Breast epithelium (tissue), 4 donors: ENCODE data around the gene IDS. TPM values are rescaled to one million over a fixed set of nuclear protein-coding genes. Genes with fewer than 3 reads are reported as not detected.
"Not testable (repeated sequence)": the region's sequence is repeated elsewhere in the genome, so short reads cannot be mapped to it uniquely, and the experiment has no call there.

ENCODE experiments used
- DNase-seq, 2 donors: peaks; one replicate each; pipeline ENCODE4 v3.0.0-alpha.2; 2019; ENCODE audit warnings: low spot score in 2 of 2
- H3K27ac ChIP-seq, 2 donors: fragments of 200-600 bp; sonication (generic) in 1 of 2; one replicate each; pipeline ENCODE4 v1.5.1; 2016 to 2019; ENCODE audit warnings: mild to moderate bottlenecking in 1 of 2
- H3K27me3 ChIP-seq, 2 donors: fragments of 200-600 bp; sonication (generic) in 1 of 2; one replicate each; pipeline versions ENCODE4 v1.5.1 to v1.6.0; 2017 to 2019; ENCODE audit warnings: control low read depth in 1 of 2, mild to moderate bottlenecking in 1 of 2
- H3K36me3 ChIP-seq: fragments of 200-600 bp; one replicate; pipeline ENCODE4 v1.5.1; 2019
- H3K4me1 ChIP-seq, 2 donors: fragments of 200-600 bp; sonication (generic); one replicate each; pipeline ENCODE4 v1.5.1; 2016 to 2019; ENCODE audit warnings: control low read depth in 1 of 2
- H3K4me3 ChIP-seq, 3 donors: fragments of 200-600 bp; sonication (generic); 1 replicate in 2 of 3; 2 replicates in 1 of 3; pipeline ENCODE4 v1.5.1; 2016 to 2019; ENCODE audit warnings: mild to moderate bottlenecking in 3 of 3, moderate library complexity in 2 of 3
- H3K9me3 ChIP-seq, 2 donors: fragments of 200-600 bp; sonication (generic) in 1 of 2; one replicate each; pipeline ENCODE4 v1.5.1; 2016 to 2019; ENCODE audit warnings: control low read depth in 1 of 2
- CTCF ChIP-seq, 3 donors: fragments of 450-650 bp; IDR thresholded peaks; one replicate each; pipeline ENCODE4 v1.5.1; 2016 to 2017; ENCODE audit warnings: antibody characterized with exemption in 3 of 3, mild to moderate bottlenecking in 3 of 3, moderate library complexity in 3 of 3
- POLR2A ChIP-seq: fragments of 450-650 bp; IDR thresholded peaks from one replicate; pipeline ENCODE4 v1.6.1; 2016; ENCODE audit warnings: antibody characterized with exemption, mild to moderate bottlenecking, moderate library complexity
- POLR2AphosphoS5 ChIP-seq, 3 donors: sonication (generic); formaldehyde crosslinking; IDR thresholded peaks; one replicate each; pipeline ENCODE4 v1.6.1; 2017; ENCODE audit warnings: antibody characterized with exemption in 3 of 3
- intact Hi-C: fragments of 100-400 bp; cut with DNase I; formaldehyde crosslinking; loops from one replicate; pipeline ENCODE4 v1.15.1; 2023; ENCODE audit warnings: low total_unique reads
- total RNA-seq, 3 donors: library from RNA; depleted of rRNA; stranded (reverse); fragments of >200 nt; gene quantifications; one replicate each; pipeline ENCODE4 v1.1.0, GENCODE V29; 2016

The IDS gene
- total RNA-seq, 3 donors from 2014 or later = 61.0 to 72.0 (median 61.8) TPM

- intact Hi-C loops, H3K27ac ChIP-seq, H3K36me3 ChIP-seq, H3K4me1 ChIP-seq, H3K9me3 ChIP-seq, H3K27me3 ChIP-seq, H3K4me3 ChIP-seq, DNase-seq: not testable (repeated sequence)
Measured at GRCh38 chrX:149532868-149533267, 27.8 kb upstream of the IDS start.

GRCh38 chrX:149531599-149531998, 26.5 kb upstream of the IDS start:
- intact Hi-C loops = no loop called here
- H3K36me3 ChIP-seq = no peaks in the 10 kb centered on the region
- no peaks in the 10 kb centered on the region for H3K27me3 ChIP-seq
- TF ChIP-seq POLR2AphosphoS5 (IDR thresholded peaks at IDR 0.05) (no peak), CTCF (IDR thresholded peaks at IDR 0.05) (no peak), POLR2A (no peak)
- no peaks in the 10 kb centered on the region for H3K9me3 ChIP-seq
- H3K4me1 ChIP-seq = no peaks in the 10 kb centered on the region
- H3K27ac ChIP-seq = no peak overlapping the region
- H3K4me3 ChIP-seq = no peak overlapping the region
- no peak for DNase-seq

GRCh38 chrX:149528381-149528780, 23.3 kb upstream of the IDS start:
- H3K4me3 ChIP-seq = no peak overlapping the region
- H3K27me3 ChIP-seq = no peaks in the 10 kb centered on the region
- no peak for DNase-seq
- H3K4me1 ChIP-seq = no peaks in the 10 kb centered on the region
- no peaks in the 10 kb centered on the region for H3K36me3 ChIP-seq
- TF ChIP-seq CTCF (IDR thresholded peaks at IDR 0.05) (no peak), POLR2AphosphoS5 (IDR thresholded peaks at IDR 0.05) (no peak), POLR2A (no peak)
- no peaks in the 10 kb centered on the region for H3K9me3 ChIP-seq
- intact Hi-C loops = no loop called here
- H3K27ac ChIP-seq = no peak overlapping the region

GRCh38 chrX:149527705-149528104, 22.6 kb upstream of the IDS start:
- DNase-seq = no peak
- H3K9me3 ChIP-seq = no peaks in the 10 kb centered on the region
- no peaks in the 10 kb centered on the region for H3K27me3 ChIP-seq
- no peak overlapping the region for H3K4me3 ChIP-seq
- H3K27ac ChIP-seq = no peak overlapping the region
- no peaks in the 10 kb centered on the region for H3K36me3 ChIP-seq
- intact Hi-C loops = no loop called here
- TF ChIP-seq CTCF (IDR thresholded peaks at IDR 0.05) (peak in 1 of 3 donors; percentile 42), POLR2AphosphoS5 (IDR thresholded peaks at IDR 0.05) (no peak), POLR2A (no peak)
- no peaks in the 10 kb centered on the region for H3K4me1 ChIP-seq

GRCh38 chrX:149526318-149527033, 21.4 kb upstream of the IDS start:
- peak overlapping the region in 1 of 2 donors; percentile 43 for H3K27ac ChIP-seq
- DNase-seq, intact Hi-C loops, H3K4me1 ChIP-seq, H3K36me3 ChIP-seq, H3K27me3 ChIP-seq, H3K9me3 ChIP-seq, H3K4me3 ChIP-seq: not testable (repeated sequence)

GRCh38 chrX:149525903-149526302, 20.8 kb upstream of the IDS start:
- peak overlapping the region in 1 of 2 donors; percentile 43 for H3K27ac ChIP-seq
- intact Hi-C loops, H3K36me3 ChIP-seq, DNase-seq, H3K27me3 ChIP-seq, H3K4me1 ChIP-seq, H3K9me3 ChIP-seq, H3K4me3 ChIP-seq: not testable (repeated sequence)

- peak overlapping the region in 1 of 2 donors; percentile 12 for H3K27ac ChIP-seq
- H3K4me3 ChIP-seq, H3K4me1 ChIP-seq, H3K36me3 ChIP-seq, DNase-seq, H3K27me3 ChIP-seq, H3K9me3 ChIP-seq, intact Hi-C loops: not testable (repeated sequence)
Measured at GRCh38 chrX:149525389-149525788, 20.3 kb upstream of the IDS start.
